GM12878 (cell line): ENCODE measurements around the gene ADAMTSL1. TPM values are rescaled to one million over a fixed set of nuclear protein-coding genes. Genes with fewer than 3 reads are reported as not detected.

Experiments used
- ATAC-seq: fragments of 200-7000 bp; cut with Tn5 transposase; 3 replicates; pipeline ENCODE4 v1.9.1; 2020; ENCODE audit warnings: mild to moderate bottlenecking, moderate library complexity
- BruUV-seq: library from RNA; stranded (reverse); fragments of 400-500 nt; replicated peaks from 2 replicates; lab custom pipeline; 2021; lab: Mats Ljungman, UMichigan
- CTCF ChIA-PET: fragments of 300-600 bp; sonication (Branson Sonifier 250); formaldehyde crosslinking; extraction: SDS; loops from one replicate; lab custom pipeline; 2021; ENCODE audit warnings: inconsistent platforms; lab: Yijun Ruan, JAX
- POLR2A ChIA-PET: fragments of 350-600 bp; formaldehyde crosslinking; extraction: SDS; loops from one replicate; lab custom pipeline; 2021; ENCODE audit warnings: inconsistent platforms; lab: Charles Lee
- RAD21 ChIA-PET: fragments of 300-600 bp; sonication (Branson Sonifier 250); formaldehyde crosslinking; loops from one replicate; lab custom pipeline; 2023; ENCODE audit warnings: antibody characterized with exemption; ENCODE audit not compliant: unreplicated experiment; lab: Charles Lee
- SMC1A ChIA-PET: fragments of 300-600 bp; sonication (Branson Sonifier 250); formaldehyde crosslinking; loops from one replicate; lab custom pipeline; 2023; ENCODE audit not compliant: unreplicated experiment, uncharacterized antibody; lab: Charles Lee
- DNase-seq: peaks from one replicate; pipeline ENCODE4 v3.0.0-alpha.2; 2011; ENCODE audit warnings: low read depth, low spot score
- FAIRE-seq: peaks from 3 replicates; lab custom pipeline; 2011; peaks lifted over from hg19 to GRCh38; lab: Jason Lieb, UNC
- H2AFZ ChIP-seq: 2 replicates; pipeline ENCODE4 v1.6.0; 2011; ENCODE audit warnings: low read depth, low read length, control low read depth; ENCODE audit not compliant: control insufficient read depth
- H3K27ac ChIP-seq: 2 replicates; pipeline ENCODE4 v1.5.1; 2011; ENCODE audit warnings: control low read depth; ENCODE audit not compliant: control insufficient read depth, insufficient read depth
- H3K27me3 ChIP-seq, 2 experiments: replicated peaks in 1 of 2; 2 replicates each; pipeline versions ENCODE4 v1.6.0 to v1.6.1; 2011; ENCODE audit warnings: low read length in 1 of 2; ENCODE audit not compliant: control insufficient read depth in 2 of 2, insufficient read depth in 2 of 2
- H3K36me3 ChIP-seq, 2 experiments: 2 replicates each; pipeline ENCODE4 v1.5.1; 2011; ENCODE audit warnings: low read length in 1 of 2; ENCODE audit not compliant: control insufficient read depth in 2 of 2, insufficient read depth in 2 of 2
- H3K4me1 ChIP-seq: 2 replicates; pipeline ENCODE4 v1.6.1; 2011; ENCODE audit warnings: mild to moderate bottlenecking, low read length, moderate library complexity, mixed read lengths; ENCODE audit not compliant: control insufficient read depth, insufficient read depth
- H3K4me2 ChIP-seq: 2 replicates; pipeline ENCODE4 v1.6.0; 2011; ENCODE audit warnings: control low read depth; ENCODE audit not compliant: control insufficient read depth, insufficient read depth
- H3K4me3 ChIP-seq: fragments of 200-600 bp; sonication (generic); 2 replicates; pipeline ENCODE4 v1.5.1; 2016
- H3K79me2 ChIP-seq: 2 replicates; pipeline ENCODE4 v1.6.0; 2011; ENCODE audit warnings: low read length; ENCODE audit not compliant: control insufficient read depth, insufficient read depth
- H3K9ac ChIP-seq: 2 replicates; pipeline ENCODE4 v1.8.0; 2011; ENCODE audit warnings: low read length, control low read depth, mixed read lengths; ENCODE audit not compliant: control insufficient read depth, insufficient read depth
- H3K9me3 ChIP-seq: replicated peaks from 3 replicates; pipeline ENCODE4 v1.5.1; 2011; ENCODE audit warnings: mild to moderate bottlenecking, low read length; ENCODE audit not compliant: control insufficient read depth, insufficient read depth
- H4K20me1 ChIP-seq: 2 replicates; pipeline ENCODE4 v1.6.0; 2011; ENCODE audit not compliant: control insufficient read depth, insufficient read depth
- BCLAF1 ChIP-seq: fragments of 450-650 bp; IDR thresholded peaks from 2 replicates; pipeline ENCODE4 v1.6.1; 2017; ENCODE audit warnings: antibody characterized with exemption, mild to moderate bottlenecking, moderate library complexity
- CHD2 ChIP-seq: IDR thresholded peaks from 2 replicates; pipeline ENCODE4 v1.6.1; 2011; ENCODE audit warnings: low read depth, low read length, improper control_type of control experiment, borderline replicate concordance
- E4F1 ChIP-seq: fragments of 450-650 bp; IDR thresholded peaks from 2 replicates; pipeline ENCODE4 v1.6.1; 2018; ENCODE audit warnings: borderline replicate concordance, mild to moderate bottlenecking; ENCODE audit not compliant: partially characterized antibody
- ELK1 ChIP-seq: IDR thresholded peaks from 2 replicates; pipeline ENCODE4 v1.6.1; 2012; ENCODE audit warnings: low read depth, low read length, improper control_type of control experiment
- ESRRA ChIP-seq: IDR thresholded peaks from 2 replicates; pipeline ENCODE4 v1.6.1; 2012; ENCODE audit warnings: mild to moderate bottlenecking, low read length, improper control_type of control experiment
- FOXM1 ChIP-seq: IDR thresholded peaks from 2 replicates; pipeline ENCODE4 v1.6.1; 2012; ENCODE audit warnings: low read depth, mild to moderate bottlenecking, inconsistent platforms, low read length, moderate library complexity
- LARP7 ChIP-seq: fragments of 450-650 bp; IDR thresholded peaks from 2 replicates; pipeline ENCODE4 v1.6.1; 2017; ENCODE audit warnings: mild to moderate bottlenecking
- MEF2B ChIP-seq: fragments of 450-650 bp; IDR thresholded peaks from 2 replicates; pipeline ENCODE4 v1.6.1; 2018; ENCODE audit warnings: mild to moderate bottlenecking, moderate library complexity; ENCODE audit not compliant: partially characterized antibody, poor library complexity, severe bottlenecking
- MXI1 ChIP-seq: fragments of 150-350 bp; IDR thresholded peaks from 2 replicates; pipeline ENCODE4 v1.6.1; 2011; ENCODE audit warnings: low read depth, mild to moderate bottlenecking, inconsistent platforms, low read length, improper control_type of control experiment
- NFYA ChIP-seq: IDR thresholded peaks from 2 replicates; pipeline ENCODE4 v1.6.1; 2011; ENCODE audit warnings: low read depth, mild to moderate bottlenecking, low read length, improper control_type of control experiment, borderline replicate concordance
- PKNOX1 ChIP-seq: fragments of 450-650 bp; IDR thresholded peaks from 2 replicates; pipeline ENCODE4 v1.6.1; 2016; ENCODE audit warnings: mild to moderate bottlenecking
- POLR2AphosphoS5 ChIP-seq: IDR thresholded peaks from 2 replicates; pipeline ENCODE4 v1.6.1; 2011; ENCODE audit warnings: mild to moderate bottlenecking, low read length, inconsistent platforms
- POU2F2 ChIP-seq: IDR thresholded peaks from 3 replicates; pipeline ENCODE4 v1.6.1; 2011; ENCODE audit warnings: low read depth, mild to moderate bottlenecking, low read length, borderline replicate concordance
- SMARCA5 ChIP-seq: fragments of 450-650 bp; IDR thresholded peaks from 2 replicates; pipeline ENCODE4 v1.6.1; 2017; ENCODE audit warnings: mild to moderate bottlenecking
- SREBF2 ChIP-seq: IDR thresholded peaks from 2 replicates; pipeline ENCODE4 v1.6.1; 2012; ENCODE audit warnings: mild to moderate bottlenecking, low read length
- WGBS: methylation state at CpG from one replicate; pipeline ENCODE4 v1.1.6; 2016; ENCODE audit warnings: low lambda C conversion rate; ENCODE audit not compliant: insufficient replicate concordance, insufficient coverage; ENCODE audit errors: missing lambda C conversion rate; 5-methylcytosine and 5-hydroxymethylcytosine counted together
- in situ Hi-C: fragments of 300-500 bp; cut with MboI; formaldehyde crosslinking; loops from 9 replicates; pipeline ENCODE4 v1.14.3; 2018; ENCODE audit warnings: mixed read lengths
- intact Hi-C: fragments of 100-400 bp; cut with micrococcal nuclease; formaldehyde crosslinking; loops from one replicate; pipeline ENCODE4 v1.14.2; 2022; ENCODE audit not compliant: unreplicated experiment
- polyA plus RNA-seq, 11 experiments: library from polyadenylated mRNA; depleted of rRNA in 4 of 11; unstranded in 6 of 11; stranded (reverse) in 5 of 11; fragments of >200 nt; fragmentation: Nextera tagmentation in 4 of 11; fragmentation: Illumina TruSeq in 1 of 11; extraction: Ambion mirVana in 4 of 11; extraction: Trizol in 1 of 11; gene quantifications; 1 replicate in 1 of 11; 2 replicates in 10 of 11; pipeline versions ENCODE4 v1.2.1 to v1.2.3, GENCODE V29; 2011 to 2016; ENCODE audit warnings: inconsistent platforms in 2 of 11, missing spikeins in 2 of 11, low read depth in 1 of 11
- total RNA-seq, 4 experiments: library from RNA; depleted of rRNA in 3 of 4; stranded (reverse); fragments of >200 nt in 3 of 4; fragmentation: Illumina TruSeq in 1 of 4; extraction: Trizol in 1 of 4; gene quantifications; 2 replicates each; pipeline versions ENCODE4 v1.2.1 to v1.2.3, GENCODE V29; 2013 to 2021

The ADAMTSL1 gene
- total and polyA plus RNA-seq, 10 of the 15 experiments (the other 5 are each of a cell fraction or from before 2014, with no cell fraction given) = 0.01 to 0.10 (median 0.07) TPM; not detected in 6

- TF ChIP-seq ELK1 (no peak), SREBF2 (no peak), POU2F2 (no peak), MEF2B (no peak), SMARCA5 (no peak), ESRRA (no peak), NFYA (no peak)
- TF ChIP-seq, all 136 proteins: peak for 0
These were observed 52.7 kb downstream of the ADAMTSL1 start (continued) for GRCh38 chr9:18526685-18527084.

- no peak overlapping the region for H3K4me3 ChIP-seq
- H3K27ac ChIP-seq = no peak overlapping the region
- H3K36me3 ChIP-seq = no peaks in the 10 kb centered on the region
- no peak overlapping the region for H3K4me2 ChIP-seq
- RAD21 ChIA-PET = no interaction called here
- H3K27me3 ChIP-seq = no peaks in the 10 kb centered on the region
- SMC1A ChIA-PET = no interaction called here
- no peaks in the 10 kb centered on the region for H3K4me1 ChIP-seq
- no peak overlapping the region for H2AFZ ChIP-seq
- no peak overlapping the region for H3K9ac ChIP-seq
- in situ Hi-C loops (no loop called here), intact Hi-C loops (no loop called here)
- 2% methylated on average over 7 of the region's 7 CpGs for WGBS
- no TSS peak for BruUV-seq
- H3K9me3 ChIP-seq = no peaks in the 10 kb centered on the region; the same call in 2 of the 3 replicates
- no peaks in the 10 kb centered on the region for H4K20me1 ChIP-seq
- no peaks in the 10 kb centered on the region for H3K79me2 ChIP-seq
- CTCF ChIA-PET = no interaction called here
- no peak for FAIRE-seq
- no peak for ATAC-seq
- DNase-seq = no peak
- POLR2A ChIA-PET = no interaction called here
- TF ChIP-seq MXI1 (no peak), POLR2AphosphoS5 (no peak), FOXM1 (no peak), CHD2 (no peak), LARP7 (no peak), BCLAF1 (no peak), E4F1 (no peak), PKNOX1 (no peak)
These were observed 57.4 kb downstream of the ADAMTSL1 start for GRCh38 chr9:18531136-18532065.
